ENCODE results near the gene SNX25. TPM values are rescaled to one million over a fixed set of nuclear protein-coding genes. Genes with fewer than 3 reads are reported as not detected.
"Not testable (repeated sequence)": the region's sequence is repeated elsewhere in the genome, so short reads cannot be mapped to it uniquely, and the experiment has no call there.

The SNX25 gene
- total RNA-seq, 2 donors from 2014 or later, result 15.8 to 17.9 TPM

GRCh38 chr4:185358959-185359358 is 149.6 kb downstream of the SNX25 start:
- H3K27ac Mint-ChIP-seq, result no peak overlapping the region
- no peaks in the 10 kb centered on the region for H3K36me3 Mint-ChIP-seq (ENCODE audit: insufficient read depth in 2 of 2)
- no peaks in the 10 kb centered on the region for H3K27me3 Mint-ChIP-seq (ENCODE audit: low read depth)
- ATAC-seq (replicated peaks in 1 of 2), result no peak
- H3K9me3 Mint-ChIP-seq, result no peaks in the 10 kb centered on the region
- no peak for DNase-seq
- H3K4me1 Mint-ChIP-seq (ENCODE audit: low read depth), result peaks cover 11% of the 10 kb centered on the region
- no peak overlapping the region for H3K4me3 Mint-ChIP-seq

GRCh38 chr4:185359767-185360446 is 150.5 kb downstream of the SNX25 start:
- peaks cover 11% of the 10 kb centered on the region for H3K4me1 Mint-ChIP-seq (ENCODE audit: low read depth)
- ATAC-seq (replicated peaks in 1 of 2) (no peak), DNase-seq (no peak)
- H3K36me3 Mint-ChIP-seq (ENCODE audit: insufficient read depth in 2 of 2), result no peaks in the 10 kb centered on the region
- no peak overlapping the region for H3K4me3 Mint-ChIP-seq
- no peaks in the 10 kb centered on the region for H3K9me3 Mint-ChIP-seq
- no peak overlapping the region for H3K27ac Mint-ChIP-seq
- H3K27me3 Mint-ChIP-seq (ENCODE audit: low read depth), result no peaks in the 10 kb centered on the region

- Mint-ChIP-seq H3K27ac (no peak overlapping the region), H3K4me1 (ENCODE audit: low read depth) (peaks cover 9% of the 10 kb centered on the region), H3K27me3 (ENCODE audit: low read depth) (no peaks in the 10 kb centered on the region), H3K4me3 (no peak overlapping the region), H3K9me3 (no peaks in the 10 kb centered on the region), H3K36me3 (ENCODE audit: insufficient read depth in 2 of 2) (no peaks in the 10 kb centered on the region)
- DNase-seq, result no peak
- ATAC-seq (replicated peaks in 1 of 2), result no peak
These were observed 152.5 kb downstream of the SNX25 start for GRCh38 chr4:185361872-185362271.

GRCh38 chr4:185362570-185362969 is 153.2 kb downstream of the SNX25 start:
- not testable (repeated sequence) for DNase-seq; H3K9me3 Mint-ChIP-seq; H3K36me3 Mint-ChIP-seq (ENCODE audit: insufficient read depth in 2 of 2); H3K27ac Mint-ChIP-seq; H3K27me3 Mint-ChIP-seq (ENCODE audit: low read depth); ATAC-seq (replicated peaks in 1 of 2); H3K4me1 Mint-ChIP-seq (ENCODE audit: low read depth); H3K4me3 Mint-ChIP-seq

- no peak overlapping the region for H3K27ac Mint-ChIP-seq
- no peaks in the 10 kb centered on the region for H3K36me3 Mint-ChIP-seq (ENCODE audit: insufficient read depth in 2 of 2)
- H3K4me3 Mint-ChIP-seq, result no peak overlapping the region
- DNase-seq, result no peak
- no peak for ATAC-seq (replicated peaks in 1 of 2)
- no peaks in the 10 kb centered on the region for H3K4me1 Mint-ChIP-seq (ENCODE audit: low read depth)
- no peaks in the 10 kb centered on the region for H3K27me3 Mint-ChIP-seq (ENCODE audit: low read depth)
- no peaks in the 10 kb centered on the region for H3K9me3 Mint-ChIP-seq
These were observed 153.9 kb downstream of the SNX25 start for GRCh38 chr4:185363251-185363650.

GRCh38 chr4:185364886-185365285 is 155.5 kb downstream of the SNX25 start:
- H3K9me3 Mint-ChIP-seq, result no peaks in the 10 kb centered on the region
- no peaks in the 10 kb centered on the region for H3K36me3 Mint-ChIP-seq (ENCODE audit: insufficient read depth in 2 of 2)
- H3K27me3 Mint-ChIP-seq (ENCODE audit: low read depth), result no peaks in the 10 kb centered on the region
- DNase-seq (no peak), ATAC-seq (replicated peaks in 1 of 2) (no peak)
- H3K4me3 Mint-ChIP-seq, result no peak overlapping the region
- no peak overlapping the region for H3K27ac Mint-ChIP-seq
- no peaks in the 10 kb centered on the region for H3K4me1 Mint-ChIP-seq (ENCODE audit: low read depth)

GRCh38 chr4:185369731-185370130 is 160.3 kb downstream of the SNX25 start:
- no peak overlapping the region for H3K4me3 Mint-ChIP-seq
- ATAC-seq (replicated peaks in 1 of 2) (no peak), DNase-seq (no peak)
- H3K27ac Mint-ChIP-seq, result no peak overlapping the region
- H3K9me3 Mint-ChIP-seq, result no peaks in the 10 kb centered on the region
- no peaks in the 10 kb centered on the region for H3K27me3 Mint-ChIP-seq (ENCODE audit: low read depth)
- H3K36me3 Mint-ChIP-seq (ENCODE audit: insufficient read depth in 2 of 2), result no peaks in the 10 kb centered on the region
- H3K4me1 Mint-ChIP-seq (ENCODE audit: low read depth), result no peaks in the 10 kb centered on the region

GRCh38 chr4:185370268-185370949 is 161.0 kb downstream of the SNX25 start:
- Mint-ChIP-seq H3K36me3 (ENCODE audit: insufficient read depth in 2 of 2) (no peaks in the 10 kb centered on the region), H3K4me3 (no peak overlapping the region), H3K4me1 (ENCODE audit: low read depth) (no peaks in the 10 kb centered on the region), H3K27ac (no peak overlapping the region), H3K9me3 (no peaks in the 10 kb centered on the region), H3K27me3 (ENCODE audit: low read depth) (no peaks in the 10 kb centered on the region)
- no peak for DNase-seq
- ATAC-seq (replicated peaks in 1 of 2), result no peak

- Mint-ChIP-seq H3K36me3 (ENCODE audit: insufficient read depth in 2 of 2) (no peaks in the 10 kb centered on the region), H3K9me3 (no peaks in the 10 kb centered on the region), H3K27ac (no peak overlapping the region), H3K4me1 (ENCODE audit: low read depth) (no peaks in the 10 kb centered on the region), H3K4me3 (no peak overlapping the region), H3K27me3 (ENCODE audit: low read depth) (no peaks in the 10 kb centered on the region)
- DNase-seq (no peak), ATAC-seq (replicated peaks in 1 of 2) (no peak)
These were observed 162.3 kb downstream of the SNX25 start for GRCh38 chr4:185371702-185372101.

GRCh38 chr4:185374027-185374426 is 164.6 kb downstream of the SNX25 start:
- Mint-ChIP-seq H3K27ac (no peak overlapping the region), H3K27me3 (ENCODE audit: low read depth) (no peaks in the 10 kb centered on the region), H3K9me3 (no peaks in the 10 kb centered on the region), H3K4me3 (no peak overlapping the region), H3K4me1 (ENCODE audit: low read depth) (no peaks in the 10 kb centered on the region), H3K36me3 (ENCODE audit: insufficient read depth in 2 of 2) (no peaks in the 10 kb centered on the region)
- DNase-seq, result no peak
- ATAC-seq (replicated peaks in 1 of 2), result no peak

- H3K27ac Mint-ChIP-seq, result no peak overlapping the region
- H3K36me3 Mint-ChIP-seq (ENCODE audit: insufficient read depth in 2 of 2), result no peaks in the 10 kb centered on the region
- no peak for DNase-seq
- ATAC-seq (replicated peaks in 1 of 2), result no peak
- no peaks in the 10 kb centered on the region for H3K27me3 Mint-ChIP-seq (ENCODE audit: low read depth)
- no peaks in the 10 kb centered on the region for H3K4me1 Mint-ChIP-seq (ENCODE audit: low read depth)
- no peak overlapping the region for H3K4me3 Mint-ChIP-seq
- H3K9me3 Mint-ChIP-seq, result no peaks in the 10 kb centered on the region
These were observed 165.2 kb downstream of the SNX25 start for GRCh38 chr4:185374573-185374972.

GRCh38 chr4:185378264-185378663 is 168.9 kb downstream of the SNX25 start:
- H3K36me3 Mint-ChIP-seq (ENCODE audit: insufficient read depth in 2 of 2), result peaks cover 1 to 5% of the 10 kb centered on the region in 2 donors
- H3K9me3 Mint-ChIP-seq, result peaks cover 5% of the 10 kb centered on the region in 2 donors
- H3K4me3 Mint-ChIP-seq, result no peak overlapping the region
- DNase-seq (no peak), ATAC-seq (replicated peaks in 1 of 2) (no peak)
- H3K27me3 Mint-ChIP-seq (ENCODE audit: low read depth), result no peaks in the 10 kb centered on the region
- no peaks in the 10 kb centered on the region for H3K4me1 Mint-ChIP-seq (ENCODE audit: low read depth)
- H3K27ac Mint-ChIP-seq, result no peak overlapping the region

GRCh38 chr4:185379326-185380295 is 170.2 kb downstream of the SNX25 start:
- no peak for DNase-seq
- H3K27ac Mint-ChIP-seq, result no peak overlapping the region
- peaks cover 1 to 5% of the 10 kb centered on the region in 2 donors for H3K36me3 Mint-ChIP-seq (ENCODE audit: insufficient read depth in 2 of 2)
- ATAC-seq (replicated peaks in 1 of 2), result no peak
- no peaks in the 10 kb centered on the region for H3K27me3 Mint-ChIP-seq (ENCODE audit: low read depth)
- peaks cover 2% of the 10 kb centered on the region for H3K4me1 Mint-ChIP-seq (ENCODE audit: low read depth)
- peaks cover 5% of the 10 kb centered on the region in 2 donors for H3K9me3 Mint-ChIP-seq
- no peak overlapping the region for H3K4me3 Mint-ChIP-seq
